T-helper 2 cell (primary cell): ENCODE results near the gene CELF4.

ENCODE experiments used
- DNase-seq, 5 experiments: peaks; one replicate each; pipeline versions ENCODE4 v3.0.0 to v3.0.0-alpha.2; 2012 to 2022
- total RNA-seq, 2 donors: gene quantifications; one replicate each; lab custom pipeline; 2026; lab: John Stamatoyannopoulos, UW

The CELF4 gene
- total RNA-seq, result 0 reads per million in 2 donors

- no peak for DNase-seq
Observed at GRCh38 chr18:37565101-37565976, at the start of gene CELF4. TSS of gene CELF4 (minus strand) at chr18:37565798.

DNA sequence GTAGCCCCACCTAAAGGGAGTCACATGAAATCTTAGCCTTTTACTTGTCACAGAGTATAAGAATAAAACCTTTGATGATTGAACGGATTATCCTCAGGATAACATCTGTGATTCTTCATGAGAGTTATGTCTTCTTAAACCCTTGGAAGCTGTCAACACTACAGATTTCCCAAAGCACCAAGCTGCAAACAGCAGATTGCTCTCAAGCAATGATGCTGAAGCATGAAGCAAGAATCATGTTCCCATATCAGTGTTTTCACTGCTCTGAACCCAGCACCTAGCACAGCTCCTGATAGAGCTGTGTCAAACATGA lies 47.6 kb upstream of the CELF4 start:
- no peak for DNase-seq

GRCh38 chr18:37612524-37613252 lies 47.1 kb upstream of the CELF4 start:
- no peak for DNase-seq

- DNase-seq, result no peak
Observed at GRCh38 chr18:37611614-37612279, 46.1 kb upstream of the CELF4 start.

GRCh38 chr18:37608876-37609275 lies 43.3 kb upstream of the CELF4 start:
- no peak for DNase-seq

- DNase-seq, result no peak
Observed at GRCh38 chr18:37607281-37607680, 41.7 kb upstream of the CELF4 start.

GRCh38 chr18:37604032-37604431 lies 38.4 kb upstream of the CELF4 start:
- DNase-seq, result no peak

DNA sequence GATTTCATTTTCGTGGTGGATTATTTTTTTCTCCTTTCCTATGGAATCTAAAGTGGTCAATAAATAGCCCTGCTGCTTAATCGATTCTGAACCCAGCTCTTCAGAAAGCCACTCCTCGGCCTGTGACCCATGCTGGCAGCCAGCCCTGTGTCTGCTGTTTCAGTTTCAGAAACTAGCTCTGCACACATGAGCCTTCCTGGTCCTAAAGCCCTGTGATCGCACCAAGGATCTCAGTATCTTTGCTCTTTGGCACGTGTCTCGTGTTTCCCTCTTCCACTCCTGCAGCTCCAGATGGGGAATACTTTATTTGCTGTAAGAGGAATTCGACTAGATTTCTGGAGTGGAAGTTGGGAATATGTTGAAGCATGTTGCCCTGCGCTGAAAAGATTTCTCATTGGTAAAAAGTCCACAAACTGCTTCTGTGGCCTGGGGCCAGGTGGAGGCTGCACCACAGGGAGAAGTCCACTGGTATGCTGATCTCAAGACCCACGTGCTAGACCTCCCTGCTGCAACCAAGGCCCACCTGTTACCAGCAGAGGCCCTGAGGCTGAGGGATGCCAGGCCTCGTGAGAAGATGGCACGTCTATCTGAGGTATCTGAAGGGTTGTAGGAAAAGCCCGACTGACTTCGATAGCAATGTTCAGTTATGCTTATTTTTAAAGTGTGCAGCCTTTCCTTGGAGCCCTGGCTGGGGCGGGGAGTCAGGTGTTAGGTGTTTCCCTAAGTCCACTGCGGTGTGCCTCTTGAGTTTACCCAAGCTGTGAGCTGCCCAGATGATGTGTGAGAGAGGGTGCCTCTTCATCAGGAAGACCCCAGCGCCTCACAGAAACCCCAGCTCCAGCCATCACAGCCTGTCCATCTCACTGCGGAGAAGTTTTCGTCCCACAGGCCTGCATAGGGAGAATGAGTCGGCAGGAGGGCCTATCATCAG lies 33.6 kb upstream of the CELF4 start:
- no peak for DNase-seq

- no peak for DNase-seq
Observed at GRCh38 chr18:37598396-37598795, 32.8 kb upstream of the CELF4 start.

DNA sequence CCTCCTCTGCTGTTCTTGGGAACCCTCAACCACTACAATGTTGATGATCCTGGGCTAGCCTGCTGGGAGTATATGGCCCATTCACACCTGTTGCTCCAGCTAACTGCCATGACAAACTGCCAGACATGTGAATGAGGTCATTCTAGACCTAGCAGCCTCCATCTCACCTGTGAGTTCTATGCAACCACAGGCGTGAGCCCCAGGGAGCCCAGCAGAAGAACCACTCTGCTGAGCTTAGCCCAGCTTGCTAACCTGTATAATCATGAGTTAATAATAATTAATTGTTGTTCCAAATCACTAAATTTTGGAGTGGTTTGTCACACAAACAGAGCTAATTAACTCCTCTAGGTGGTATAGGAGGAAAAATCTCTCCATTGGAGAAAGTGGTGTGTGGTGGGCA lies 24.7 kb upstream of the CELF4 start:
- no peak for DNase-seq

DNA sequence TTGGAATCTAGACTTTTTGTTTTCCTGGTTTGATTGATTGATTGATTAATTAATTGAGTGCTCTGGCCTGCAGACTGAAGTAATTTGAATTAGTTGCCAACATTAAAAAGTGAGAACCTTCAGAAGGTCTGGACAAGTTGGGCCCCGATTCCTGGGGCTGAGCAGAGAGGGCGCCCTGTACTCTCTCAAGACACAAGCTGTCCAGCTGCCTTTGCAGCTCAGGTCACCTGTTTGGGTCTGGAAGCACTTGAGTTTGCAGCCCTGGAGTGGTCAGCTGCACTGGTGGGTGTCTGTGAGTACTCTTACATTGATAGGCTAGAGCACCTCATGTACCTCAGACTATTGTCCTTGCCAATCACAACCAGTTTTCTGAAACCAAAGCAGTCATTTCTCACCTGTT lies 22.7 kb upstream of the CELF4 start:
- DNase-seq, result no peak

DNA sequence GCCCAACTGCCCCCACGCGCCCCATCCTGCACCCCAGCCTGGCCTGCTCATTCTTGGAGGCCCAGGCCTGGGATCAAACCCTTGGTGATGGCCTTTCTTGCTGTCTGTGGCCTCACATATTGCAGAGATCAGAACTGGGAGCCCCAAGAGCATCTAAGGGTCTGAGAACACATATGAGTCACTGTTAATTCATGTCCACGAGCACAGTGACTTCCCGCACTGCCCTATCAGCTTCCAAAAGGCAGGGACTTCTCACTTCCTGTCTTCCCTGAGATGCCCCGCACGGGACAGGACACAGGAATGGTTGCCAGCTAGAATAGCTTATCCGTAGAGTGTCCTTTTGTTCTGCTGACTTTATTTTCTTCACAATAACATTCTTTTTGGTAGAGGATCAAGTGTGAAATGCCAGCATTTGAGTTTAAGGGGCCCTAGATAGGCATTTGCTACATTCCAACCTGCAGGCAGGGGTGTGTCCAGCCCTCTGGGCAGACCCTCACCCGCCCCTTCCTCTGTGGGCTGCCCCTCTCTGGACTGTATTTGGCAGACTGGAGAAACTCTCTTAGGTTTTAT lies 21.1 kb upstream of the CELF4 start:
- no peak for DNase-seq

- DNase-seq, result no peak
Observed at GRCh38 chr18:37584952-37585695, 19.5 kb upstream of the CELF4 start.

DNA sequence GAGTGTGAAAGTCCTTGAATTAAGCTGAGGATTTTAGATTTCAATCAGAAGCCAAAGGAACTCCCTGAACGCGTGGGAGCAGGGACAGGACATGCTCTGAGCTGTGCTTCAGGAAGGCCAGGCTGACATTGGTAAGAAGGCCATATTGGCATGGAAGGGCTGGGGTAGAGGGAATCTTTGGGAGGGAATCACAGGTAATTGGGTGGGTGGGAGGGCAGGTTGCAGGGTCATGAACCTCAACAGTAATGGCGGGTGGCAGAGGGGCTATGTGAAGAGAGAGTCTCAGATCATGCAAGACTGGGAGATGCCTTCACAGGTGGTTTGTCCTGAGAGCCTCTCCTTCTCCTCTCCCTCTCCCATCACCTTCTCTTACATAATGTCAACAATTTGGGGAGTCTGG lies 18.6 kb upstream of the CELF4 start:
- DNase-seq, result no peak

DNA sequence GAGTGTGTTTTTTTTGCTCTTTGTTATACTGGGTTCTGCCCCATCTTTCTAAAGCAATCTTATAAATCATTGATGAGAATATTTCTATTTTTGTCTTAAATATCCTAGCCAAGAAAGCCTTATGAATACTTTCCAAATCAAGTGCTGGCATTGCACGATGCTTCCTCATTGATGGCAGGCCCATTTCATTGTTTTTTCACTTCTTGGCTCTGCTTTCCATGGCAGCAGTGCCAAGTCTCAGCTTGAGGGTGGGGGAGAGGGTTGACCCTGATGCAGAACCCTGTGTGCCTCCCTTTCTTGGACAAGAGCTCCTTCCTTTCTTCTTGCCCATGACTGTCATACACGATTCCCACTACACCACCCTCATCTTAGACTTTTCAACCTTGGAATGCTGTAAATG lies 16.7 kb upstream of the CELF4 start:
- no peak for DNase-seq

DNA sequence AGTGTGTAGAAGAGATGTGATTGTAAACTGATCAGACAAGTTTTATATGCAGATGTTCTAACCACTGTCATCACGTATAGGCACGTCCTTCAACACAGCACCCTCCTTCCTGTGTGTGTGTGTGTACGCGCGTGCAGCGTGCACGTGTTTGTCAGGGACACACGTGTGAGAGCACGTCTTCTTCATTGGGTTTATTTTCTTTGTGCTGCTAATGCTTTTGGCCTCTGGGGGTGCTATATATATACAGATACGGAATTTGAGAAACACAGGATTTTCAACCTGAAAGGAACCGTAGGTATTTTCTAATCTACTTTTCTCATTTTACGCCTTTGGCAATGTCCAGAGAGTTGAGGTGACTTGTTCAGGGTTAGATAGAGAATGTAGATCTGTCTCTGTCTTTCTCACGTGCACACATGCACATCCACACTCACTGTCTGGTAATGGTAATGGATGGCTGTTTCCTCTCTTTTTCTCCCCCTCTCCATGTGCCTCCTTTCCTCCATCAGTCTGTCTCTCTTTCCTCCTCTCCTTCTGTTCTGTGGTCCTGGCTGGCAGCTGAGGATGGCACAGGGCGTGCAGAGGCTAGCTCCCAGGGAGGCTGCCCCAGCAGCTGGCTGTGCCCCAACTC lies 13.4 kb upstream of the CELF4 start:
- peak in 1 of 5 experiments; percentile 66 for DNase-seq

- no peak for DNase-seq
Observed at GRCh38 chr18:37578182-37578678, 12.6 kb upstream of the CELF4 start.

- DNase-seq, result no peak
Observed at GRCh38 chr18:37577051-37577611, 11.5 kb upstream of the CELF4 start.

- DNase-seq, result no peak
Observed at GRCh38 chr18:37575646-37576045, 10.0 kb upstream of the CELF4 start.

GRCh38 chr18:37574113-37574512 lies 8.5 kb upstream of the CELF4 start:
- no peak for DNase-seq
